ENCODE measurements around the gene SOX8.

The SOX8 gene

DNA sequence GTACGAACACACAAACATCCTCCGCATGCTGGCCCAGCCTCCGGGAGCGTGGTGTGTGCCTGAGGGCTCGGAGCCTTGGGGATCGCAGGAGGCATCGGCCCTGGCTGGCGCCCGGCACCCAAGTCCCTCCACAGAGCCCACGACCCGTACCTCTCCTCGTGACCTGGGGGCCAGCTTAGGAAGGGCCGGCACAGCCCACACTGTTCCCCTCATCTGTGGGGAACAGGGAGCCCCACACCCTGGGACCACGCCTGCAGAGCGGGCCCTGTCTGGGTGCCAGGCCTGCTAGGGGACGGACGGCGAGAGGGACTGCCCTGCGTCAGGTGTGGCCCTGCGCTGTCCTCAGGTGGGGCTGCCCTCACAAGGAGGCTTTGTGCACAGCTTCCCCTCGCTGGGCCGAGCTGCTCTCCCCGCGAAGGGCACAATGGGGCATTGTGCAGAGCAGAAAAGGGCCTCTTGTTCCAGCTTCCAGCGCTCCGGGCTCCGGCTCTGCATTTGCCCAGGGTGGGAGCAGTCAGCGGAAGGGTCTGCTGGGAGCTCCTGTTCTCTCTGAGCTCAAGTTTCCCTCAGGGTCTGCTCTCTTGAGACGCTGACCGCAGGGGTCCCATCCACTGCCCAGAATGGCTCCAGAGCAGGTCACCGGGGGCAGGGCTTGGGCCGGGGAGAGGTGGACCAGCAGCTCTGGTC is 9.1 kb upstream of the SOX8 start:
- no peak for DNase-seq (ENCODE audit: low read depth in 1 of 2, low spot score in 1 of 2)

DNA sequence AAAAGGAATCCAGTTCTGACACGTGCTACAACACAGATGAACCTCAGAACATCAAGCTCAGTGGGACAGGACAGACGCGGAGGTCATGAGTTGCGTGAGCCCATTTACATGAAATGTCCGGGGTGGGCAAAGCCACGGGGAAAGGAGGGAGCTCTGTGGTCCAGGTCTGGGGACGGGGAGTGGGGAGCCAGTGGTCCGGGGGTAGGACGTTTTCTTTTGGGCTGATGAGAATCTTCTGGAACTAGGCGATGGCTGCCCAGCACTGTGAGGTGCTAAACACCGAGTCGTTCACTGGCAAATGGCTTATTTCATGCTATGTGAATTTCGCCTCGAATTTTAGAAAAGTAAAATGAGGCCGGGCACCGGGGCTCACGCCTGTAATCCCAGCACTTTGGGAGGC is 8.2 kb upstream of the SOX8 start:
- no peak for DNase-seq (ENCODE audit: low read depth in 1 of 2, low spot score in 1 of 2)

DNA sequence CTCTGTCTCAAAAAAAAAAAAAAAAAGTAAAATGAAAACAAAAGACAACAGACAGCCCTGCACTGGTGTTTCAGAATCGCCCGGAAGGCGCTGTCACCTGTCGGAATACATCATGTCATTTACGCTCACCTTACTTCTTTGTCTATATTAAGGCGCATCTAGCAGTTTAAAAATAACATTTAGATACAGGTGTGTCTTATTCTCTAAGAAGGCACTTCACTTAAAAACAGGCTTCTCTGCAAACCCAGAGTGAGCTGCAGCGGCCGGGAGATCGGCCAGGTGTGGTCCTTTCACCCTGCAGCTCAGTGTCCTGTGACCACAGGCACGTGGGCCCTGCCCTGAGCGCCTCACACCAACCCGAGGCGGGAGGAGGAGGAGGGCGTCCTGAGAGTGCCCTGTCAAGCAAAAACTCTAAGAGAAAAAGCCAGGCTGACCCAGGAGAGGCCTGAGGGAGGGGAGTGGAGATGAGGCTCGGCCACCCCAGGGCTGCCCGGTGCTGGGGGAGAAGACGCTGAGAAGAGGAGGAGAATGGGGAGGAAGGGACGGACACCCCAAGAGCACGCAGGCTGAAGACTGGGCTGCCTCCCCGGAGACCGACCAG is 7.5 kb upstream of the SOX8 start:
- no peak for DNase-seq (ENCODE audit: low read depth in 1 of 2, low spot score in 1 of 2)

DNA sequence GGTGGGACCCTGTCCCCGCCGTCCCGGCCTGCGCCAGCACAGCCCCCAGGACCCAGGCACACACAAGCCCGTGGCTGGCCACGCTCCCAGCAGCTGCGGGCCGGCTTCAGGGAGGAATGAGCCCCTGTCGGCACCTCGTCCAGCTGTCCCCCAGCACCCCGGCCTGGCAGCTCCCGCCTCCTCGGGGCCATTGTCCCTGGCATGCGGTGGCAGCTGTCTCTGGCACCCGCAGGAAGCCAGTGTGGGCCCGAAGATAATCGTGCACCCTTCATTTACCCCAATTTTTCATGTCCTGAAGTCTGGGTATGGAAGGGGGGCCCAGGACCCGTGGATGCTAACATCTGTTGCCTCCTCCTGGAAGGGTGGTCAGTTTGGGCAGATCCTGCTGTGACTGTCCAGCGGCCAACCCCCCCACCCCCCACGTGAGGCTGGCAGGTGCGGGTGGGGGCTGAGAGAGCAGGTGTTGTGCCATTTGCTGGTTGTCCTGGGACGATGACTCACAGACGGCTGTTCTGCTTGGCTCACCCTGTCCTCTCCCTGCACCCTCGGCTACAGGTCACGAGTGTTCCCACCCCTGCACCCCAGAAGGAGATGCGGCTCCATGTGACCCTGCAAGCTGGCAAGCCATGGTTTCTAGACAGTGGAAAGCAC is 6.8 kb upstream of the SOX8 start:
- no peak for DNase-seq (ENCODE audit: low read depth in 1 of 2, low spot score in 1 of 2)

DNA sequence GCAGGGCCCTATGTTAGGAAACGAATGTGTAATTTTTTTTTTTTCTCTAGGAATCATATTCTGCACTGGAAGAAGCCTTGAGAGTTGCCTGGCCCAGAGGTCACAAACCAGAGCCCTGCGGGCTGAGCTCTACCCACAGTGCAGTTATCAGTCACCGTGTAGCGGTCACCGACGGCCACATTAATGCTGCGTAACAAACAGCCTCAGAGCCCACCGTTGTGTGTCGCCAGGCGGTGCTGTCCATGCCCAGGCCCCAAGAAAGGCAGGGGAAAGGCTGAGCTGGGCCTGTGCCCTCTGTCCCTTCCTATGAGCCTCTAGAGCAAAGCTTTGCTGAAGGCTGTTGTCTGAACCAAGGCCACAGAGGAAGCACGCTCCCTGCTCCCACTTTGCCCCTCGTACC is 6.3 kb upstream of the SOX8 start:
- no peak for DNase-seq (ENCODE audit: low read depth in 1 of 2, low spot score in 1 of 2)

DNA sequence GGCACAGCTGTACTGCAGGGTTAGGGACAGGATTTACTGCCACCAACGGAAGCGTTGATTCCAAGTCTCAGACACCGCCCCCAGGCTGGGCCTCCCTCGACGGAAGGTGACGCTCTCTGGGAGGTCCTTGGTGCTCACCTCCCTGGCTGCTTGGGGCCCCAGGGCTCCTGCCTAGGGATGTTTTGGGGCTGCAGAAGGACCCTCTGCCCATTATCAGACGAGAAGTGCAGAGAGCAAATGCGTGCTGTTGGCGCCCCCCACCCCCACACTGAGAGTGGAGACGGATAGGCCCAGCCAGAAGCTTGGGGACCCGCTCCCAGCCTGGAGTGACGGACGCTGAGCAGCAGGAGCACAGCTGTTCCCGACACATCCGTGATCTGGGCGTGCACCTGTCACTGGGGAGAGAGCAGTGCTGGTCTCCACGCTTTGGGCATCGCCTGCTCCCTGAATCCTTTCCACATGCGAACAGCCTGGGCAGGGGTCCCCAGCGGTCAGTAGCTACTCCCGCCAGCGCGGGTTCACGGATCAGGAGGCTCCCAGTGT is 5.1 kb upstream of the SOX8 start:
- DNase-seq (ENCODE audit: low read depth in 1 of 2, low spot score in 1 of 2): no peak

DNA sequence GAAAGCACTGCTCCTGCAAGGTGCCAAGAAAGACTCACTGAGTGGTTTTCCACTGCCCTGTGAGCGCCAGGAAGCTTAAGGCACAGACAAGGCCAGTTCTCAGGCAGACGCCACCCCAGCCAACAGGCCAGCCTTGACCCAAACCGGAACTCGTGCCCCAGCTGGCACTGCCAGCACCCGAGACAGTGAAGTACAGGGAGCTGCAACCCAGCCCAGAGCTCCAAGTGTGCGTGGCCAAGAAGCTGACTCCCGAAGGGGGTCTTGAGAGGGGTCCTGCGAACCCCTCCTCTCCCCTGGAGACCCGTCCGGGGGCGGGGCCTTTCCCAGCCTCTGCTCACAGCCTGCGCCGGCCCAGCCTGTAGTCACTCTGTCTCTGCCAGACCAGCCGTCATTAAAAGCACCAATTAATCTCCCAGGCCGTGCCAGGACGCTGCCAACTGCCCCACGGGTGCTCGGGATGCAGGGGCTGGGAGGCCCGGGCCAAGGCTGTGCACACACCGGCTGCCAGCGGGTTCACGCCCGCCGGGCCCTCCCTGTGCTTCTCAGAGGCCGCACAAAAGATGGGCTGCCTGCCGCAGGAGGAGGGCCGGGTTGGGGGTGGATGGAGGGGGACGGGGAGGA is 4.4 kb upstream of the SOX8 start:
- no peak for DNase-seq (ENCODE audit: low read depth in 1 of 2, low spot score in 1 of 2)

DNA sequence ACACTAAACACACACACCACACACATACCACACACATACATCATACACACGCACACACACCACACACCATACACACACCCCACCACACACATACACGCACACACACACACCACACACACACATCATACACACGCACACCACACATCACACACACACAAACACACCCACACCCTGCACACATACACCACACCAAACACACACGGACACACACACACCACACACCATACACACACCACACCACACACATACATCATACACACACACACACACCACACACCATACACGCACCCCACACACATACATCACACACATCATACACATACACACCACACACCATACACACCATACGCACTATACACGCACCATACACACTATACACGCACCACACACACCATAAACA is 3.7 kb upstream of the SOX8 start:
- DNase-seq (ENCODE audit: low read depth in 1 of 2, low spot score in 1 of 2): no peak

DNA sequence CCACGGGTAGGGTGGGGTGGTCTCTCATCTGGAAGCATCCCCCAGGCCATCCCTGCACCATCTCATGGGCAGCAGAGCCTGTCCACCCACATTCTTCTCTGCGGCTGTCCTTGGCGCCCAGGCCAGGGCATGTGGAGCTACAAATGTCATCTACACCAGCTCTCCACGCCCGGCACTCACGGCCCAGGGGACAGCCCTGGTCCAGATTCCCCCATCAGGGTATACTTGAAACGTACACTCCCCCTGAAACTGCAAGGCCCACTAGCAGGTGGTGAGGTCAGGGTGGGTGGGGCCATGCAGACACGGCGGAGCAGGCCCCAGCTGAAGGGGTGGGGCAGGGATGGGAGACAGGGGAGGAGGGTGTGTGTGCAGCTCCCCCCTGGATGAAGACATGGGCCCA is 3.2 kb upstream of the SOX8 start:
- DNase-seq (ENCODE audit: low read depth in 1 of 2, low spot score in 1 of 2): no peak

DNA sequence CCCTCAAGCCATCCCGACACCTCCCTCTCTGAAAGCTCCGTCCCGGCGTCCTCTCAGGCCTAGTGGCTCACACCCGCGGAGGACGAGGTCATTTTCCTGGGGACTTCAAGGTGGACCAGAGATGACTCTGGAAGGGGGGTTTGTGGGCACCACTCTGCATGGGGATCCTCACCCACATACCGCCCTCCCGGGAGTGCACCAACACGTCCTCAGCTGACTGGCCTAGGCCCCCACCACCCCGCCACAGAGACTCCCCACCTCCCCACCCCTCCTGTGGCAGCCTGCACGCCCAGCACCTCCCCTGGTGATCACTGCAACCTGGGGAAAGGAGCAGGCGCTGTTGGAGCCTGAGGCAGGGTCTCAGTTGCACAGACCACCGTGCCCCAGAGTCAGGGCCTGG is 2.4 kb upstream of the SOX8 start:
- DNase-seq (ENCODE audit: low read depth in 1 of 2, low spot score in 1 of 2): no peak

DNA sequence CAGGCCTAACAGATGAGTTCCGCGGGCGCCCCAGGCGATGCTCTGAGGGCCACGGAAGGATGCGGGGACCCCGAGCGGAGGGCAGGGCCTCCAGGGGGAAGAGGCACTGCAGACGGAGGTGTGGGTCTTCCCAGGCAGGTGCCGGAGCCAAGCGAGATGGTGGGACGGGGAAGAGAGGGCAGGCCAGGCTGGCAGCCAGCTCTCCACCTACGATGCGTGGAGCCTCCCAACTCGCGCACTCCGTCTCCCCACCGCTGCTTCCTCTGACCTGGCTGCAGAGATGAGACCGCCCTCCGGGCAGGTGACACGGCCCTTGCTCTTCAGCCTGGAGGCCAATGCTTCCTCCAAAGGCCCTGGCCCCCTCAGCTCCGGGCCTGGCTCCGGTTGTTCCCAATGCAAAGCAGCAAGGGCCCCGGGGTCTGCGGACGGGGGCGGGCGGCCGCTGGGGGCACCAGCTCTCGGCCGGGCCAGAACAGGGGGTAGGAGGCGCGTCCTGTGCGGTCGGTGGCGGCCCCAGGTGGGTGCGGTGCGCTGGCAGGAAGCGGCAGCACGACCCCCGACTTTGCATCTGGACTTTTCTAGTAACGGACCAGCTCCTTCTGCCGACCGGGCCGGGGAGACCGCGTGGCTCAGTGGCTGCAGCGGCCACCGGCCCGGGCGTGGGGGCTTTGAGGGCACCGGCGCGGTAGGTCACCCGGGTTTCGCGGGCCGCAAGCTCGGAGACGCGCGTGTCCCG is 1.5 kb upstream of the SOX8 start:
- no peak for DNase-seq (ENCODE audit: low read depth in 1 of 2, low spot score in 1 of 2)

DNA sequence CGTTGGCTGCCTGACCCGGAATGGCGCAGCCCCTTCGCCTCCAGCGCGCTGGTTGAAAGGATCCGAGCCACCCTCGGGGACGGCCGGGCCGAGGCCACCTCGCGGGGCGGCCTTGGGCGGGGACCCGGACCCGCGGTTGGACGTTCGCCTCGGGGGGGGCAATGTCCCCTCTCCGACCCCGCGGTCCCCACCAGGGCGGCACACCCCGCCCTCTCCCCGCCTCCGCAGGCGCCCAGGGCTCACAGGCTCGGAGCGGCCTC is 1.0 kb upstream of the SOX8 start:
- DNase-seq (ENCODE audit: low read depth in 1 of 2, low spot score in 1 of 2): no peak

DNA sequence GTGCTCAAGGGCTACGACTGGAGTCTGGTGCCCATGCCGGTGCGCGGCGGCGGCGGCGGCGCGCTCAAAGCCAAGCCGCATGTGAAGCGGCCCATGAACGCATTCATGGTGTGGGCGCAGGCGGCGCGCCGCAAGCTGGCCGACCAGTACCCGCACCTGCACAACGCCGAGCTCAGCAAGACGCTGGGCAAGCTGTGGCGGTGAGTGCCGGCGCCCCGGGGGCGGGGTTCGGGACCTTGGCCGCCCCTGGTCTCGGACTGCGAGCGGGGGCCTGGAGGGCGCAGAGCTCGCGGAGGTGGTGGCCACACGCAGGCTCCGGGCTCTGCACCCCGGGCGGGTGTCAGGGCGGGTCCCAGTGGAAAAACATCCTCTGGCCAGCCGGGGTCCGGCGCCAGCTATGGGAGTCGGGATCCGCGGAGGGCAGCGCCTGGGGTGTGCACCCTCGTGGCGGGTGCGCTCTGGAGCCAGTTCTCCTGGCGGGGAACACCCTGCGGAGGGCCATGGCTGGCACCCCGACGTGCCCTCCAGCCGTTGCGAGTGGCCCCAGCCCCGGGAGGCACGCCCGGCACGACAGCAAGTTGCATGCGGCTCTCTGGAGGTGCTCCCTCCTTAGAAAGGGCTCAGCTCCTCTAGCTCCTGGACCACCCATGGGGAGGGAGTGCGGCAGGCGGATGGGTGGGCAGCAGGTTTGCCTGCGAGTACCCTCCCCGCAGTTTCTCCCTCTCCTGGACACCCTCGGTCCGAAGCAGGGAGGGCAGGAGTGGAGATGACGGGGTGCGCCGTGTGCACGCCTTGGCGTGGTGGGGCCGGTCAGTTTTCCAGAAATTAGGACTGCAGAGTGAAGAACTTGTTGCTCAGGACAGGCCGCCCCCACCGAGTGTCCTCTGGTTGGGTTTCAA is 824 bp downstream of the SOX8 start:
- no peak for DNase-seq (ENCODE audit: low read depth in 1 of 2, low spot score in 1 of 2)

DNA sequence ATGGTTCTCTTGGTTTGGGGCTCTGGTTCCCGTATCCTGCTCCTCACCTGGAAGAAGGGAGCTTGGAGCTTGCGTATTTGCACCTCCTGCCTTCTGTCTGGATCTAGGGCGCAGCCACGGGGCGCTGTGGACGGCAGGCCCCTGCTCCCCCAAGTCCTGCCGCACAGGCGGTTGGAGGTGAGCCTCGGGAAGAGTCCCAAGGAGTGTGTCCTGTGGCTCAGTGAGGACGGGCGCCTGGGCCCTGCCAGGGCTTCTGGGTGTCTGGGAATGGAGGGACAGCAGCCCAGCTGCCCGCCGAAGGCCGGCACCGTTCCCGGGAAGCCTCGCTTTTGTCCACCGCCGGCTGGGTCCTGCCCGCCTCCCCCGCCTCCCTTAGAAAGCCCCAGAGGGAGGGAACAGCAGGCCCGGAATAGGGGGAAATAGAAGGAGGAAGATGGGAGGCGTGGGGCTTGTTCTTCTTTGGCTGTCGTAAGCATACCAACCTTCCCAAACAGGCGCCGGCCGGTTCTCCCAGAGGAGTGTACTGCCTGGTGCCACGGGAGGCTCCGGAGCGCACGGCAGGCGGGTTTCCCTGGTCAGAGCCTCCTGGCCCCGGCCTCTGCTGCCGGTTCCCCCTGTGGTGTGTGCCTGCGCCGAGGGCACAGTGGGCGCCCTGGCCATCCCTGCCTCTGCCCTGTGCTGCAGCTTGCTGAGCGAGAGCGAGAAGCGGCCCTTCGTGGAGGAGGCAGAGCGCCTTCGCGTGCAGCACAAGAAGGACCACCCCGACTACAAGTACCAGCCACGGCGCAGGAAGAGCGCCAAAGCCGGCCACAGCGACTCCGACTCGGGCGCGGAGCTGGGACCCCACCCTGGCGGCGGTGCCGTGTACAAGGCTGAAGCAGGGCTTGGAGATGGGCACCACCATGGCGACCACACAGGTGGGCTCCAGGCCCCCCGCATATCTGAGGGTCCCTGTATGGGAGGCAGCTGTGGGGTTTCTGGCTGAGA is 1.8 kb downstream of the SOX8 start:
- no peak for DNase-seq (ENCODE audit: low read depth in 1 of 2, low spot score in 1 of 2)

DNA sequence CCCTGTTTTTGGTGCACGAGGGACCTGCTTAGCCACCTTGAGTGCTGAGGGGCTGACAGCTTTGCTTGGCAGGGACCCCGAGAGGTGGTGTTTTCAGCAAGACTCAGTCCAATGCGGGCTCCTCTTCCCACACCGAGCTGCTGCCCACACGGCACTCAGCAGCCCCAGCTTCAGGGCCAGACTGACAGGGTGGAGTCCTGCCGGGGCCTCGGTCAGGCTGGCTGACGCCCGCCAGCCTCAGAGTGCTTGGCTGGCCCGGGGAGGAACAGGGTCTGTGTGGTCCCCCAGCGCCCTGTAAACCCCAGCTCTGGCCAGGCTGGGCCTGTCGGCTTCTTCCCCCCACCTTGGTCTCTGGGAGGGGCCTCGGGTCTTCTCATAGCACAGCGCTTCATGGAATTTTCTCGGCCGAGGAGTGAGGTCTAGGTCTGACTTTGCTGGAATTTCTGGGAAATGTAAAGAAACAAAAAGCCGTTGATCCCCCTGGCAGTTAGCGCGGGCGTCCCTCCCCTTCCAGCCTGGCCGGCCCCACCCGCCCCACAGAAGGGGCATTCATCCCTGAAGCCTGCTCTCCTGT is 2.6 kb downstream of the SOX8 start:
- DNase-seq (ENCODE audit: low read depth in 1 of 2, low spot score in 1 of 2): no peak

DNA sequence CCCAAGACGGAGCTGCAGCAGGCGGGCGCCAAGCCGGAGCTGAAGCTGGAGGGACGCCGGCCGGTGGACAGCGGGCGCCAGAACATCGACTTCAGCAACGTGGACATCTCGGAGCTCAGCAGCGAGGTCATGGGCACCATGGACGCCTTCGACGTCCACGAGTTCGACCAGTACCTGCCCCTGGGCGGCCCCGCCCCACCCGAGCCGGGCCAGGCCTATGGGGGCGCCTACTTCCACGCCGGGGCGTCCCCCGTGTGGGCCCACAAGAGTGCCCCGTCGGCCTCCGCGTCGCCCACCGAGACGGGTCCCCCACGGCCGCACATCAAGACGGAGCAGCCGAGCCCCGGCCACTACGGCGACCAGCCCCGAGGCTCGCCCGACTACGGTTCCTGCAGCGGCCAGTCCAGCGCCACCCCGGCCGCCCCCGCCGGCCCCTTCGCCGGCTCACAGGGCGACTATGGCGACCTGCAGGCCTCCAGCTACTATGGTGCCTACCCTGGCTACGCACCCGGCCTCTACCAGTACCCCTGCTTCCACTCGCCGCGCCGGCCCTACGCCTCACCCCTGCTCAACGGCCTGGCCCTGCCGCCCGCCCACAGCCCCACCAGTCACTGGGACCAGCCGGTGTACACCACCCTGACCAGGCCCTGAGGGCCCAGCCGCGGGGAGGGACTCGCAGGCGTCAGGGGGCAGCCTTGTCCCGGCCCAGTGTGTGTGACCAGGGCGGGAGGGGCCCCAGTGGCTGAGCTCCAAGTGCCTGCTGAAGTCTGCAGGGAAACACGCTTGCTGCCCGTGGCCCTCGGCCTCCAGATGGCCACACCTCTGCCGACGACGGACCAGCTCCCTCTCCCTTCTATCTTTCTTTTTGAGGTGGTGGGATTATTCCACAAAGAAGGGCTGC is 3.4 kb downstream of the SOX8 start:
- DNase-seq (ENCODE audit: low read depth in 1 of 2, low spot score in 1 of 2): no peak

DNA sequence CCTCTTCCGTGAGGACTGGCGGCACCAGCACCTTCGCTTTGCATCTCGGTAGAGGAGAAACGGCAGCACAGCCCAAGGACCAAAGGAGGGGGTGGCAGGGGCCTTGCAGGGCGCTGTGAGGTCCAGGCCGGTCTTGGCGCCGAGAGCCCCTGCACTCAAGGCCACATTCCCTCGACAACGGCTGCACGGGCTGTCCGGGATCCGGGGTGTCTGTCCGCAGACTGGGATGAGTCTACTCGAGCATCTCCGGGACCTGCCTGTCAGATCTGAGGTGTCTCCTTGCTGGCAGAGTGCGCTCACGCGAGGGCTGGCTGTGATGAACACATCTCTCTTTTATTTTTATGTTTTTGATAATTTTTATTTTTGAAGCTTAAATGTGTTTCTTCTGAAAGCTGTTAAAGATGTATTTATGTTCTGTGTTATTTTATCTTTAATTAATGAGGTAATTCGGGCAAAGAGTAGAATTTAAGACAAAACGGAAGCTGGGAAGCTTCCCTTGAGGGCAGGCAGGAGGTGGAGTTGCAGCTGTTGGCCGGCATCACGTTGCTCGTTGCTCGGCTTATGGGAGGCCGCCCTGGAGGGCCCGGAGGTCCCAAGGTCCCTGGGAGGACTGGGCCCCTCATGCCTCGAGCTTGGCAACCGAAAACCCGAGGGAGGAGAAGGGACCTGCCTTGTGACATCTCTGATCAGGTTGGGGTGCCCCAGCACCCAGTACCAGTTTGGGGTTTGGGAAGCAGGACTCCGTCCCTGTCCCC is 4.3 kb downstream of the SOX8 start:
- DNase-seq (ENCODE audit: low read depth in 1 of 2, low spot score in 1 of 2): no peak

Data from activated T-helper 1 cell treated with anti-CD3 and anti-CD28 coated beads, Interleukin-2, amount 50 U/mL, for 16 hours (primary cell).